ENCODE data around the gene MCTP2.

MCTP2 gene

DNA sequence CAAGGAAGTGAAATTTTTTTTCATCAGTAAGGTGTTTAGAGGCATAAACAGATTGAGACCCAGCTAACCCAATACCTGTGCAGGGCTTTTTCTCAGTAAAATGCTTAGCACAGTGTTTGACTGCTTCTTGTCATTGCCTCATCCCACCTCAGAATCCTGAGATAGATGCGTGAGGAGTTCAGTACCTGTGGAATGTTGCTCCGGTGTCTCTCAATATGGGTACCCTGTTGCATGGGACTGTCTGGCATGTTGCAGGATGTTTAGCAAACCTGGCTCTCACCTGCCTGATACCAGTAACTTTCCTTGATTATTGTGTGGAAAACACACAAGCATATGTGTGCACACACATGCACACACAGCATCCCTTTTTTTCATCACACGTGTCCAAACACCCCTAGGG is 128.4 kb downstream of the MCTP2 start:
- DNase-seq, result no peak

DNA sequence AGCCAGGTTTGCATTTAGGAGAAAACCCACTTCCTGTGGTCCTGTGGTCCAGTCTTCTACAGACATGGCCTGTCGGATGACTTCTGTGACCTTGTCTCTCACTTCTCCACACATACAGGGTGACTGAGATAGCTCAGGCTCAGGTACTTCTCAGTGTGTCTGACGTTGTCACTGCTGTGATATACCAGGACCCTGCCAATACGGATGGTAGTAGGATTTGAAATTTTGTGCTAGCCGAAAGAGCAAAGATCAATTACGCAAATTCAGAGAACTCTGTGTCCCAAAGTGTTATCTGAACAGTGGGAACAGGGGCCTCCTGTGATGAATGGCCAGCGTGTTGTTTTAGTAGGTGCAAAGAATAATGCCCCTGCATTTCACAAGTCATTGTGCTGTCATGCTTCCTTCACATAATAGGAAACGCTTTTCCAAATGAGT is 128.9 kb downstream of the MCTP2 start:
- DNase-seq, result no peak

DNA sequence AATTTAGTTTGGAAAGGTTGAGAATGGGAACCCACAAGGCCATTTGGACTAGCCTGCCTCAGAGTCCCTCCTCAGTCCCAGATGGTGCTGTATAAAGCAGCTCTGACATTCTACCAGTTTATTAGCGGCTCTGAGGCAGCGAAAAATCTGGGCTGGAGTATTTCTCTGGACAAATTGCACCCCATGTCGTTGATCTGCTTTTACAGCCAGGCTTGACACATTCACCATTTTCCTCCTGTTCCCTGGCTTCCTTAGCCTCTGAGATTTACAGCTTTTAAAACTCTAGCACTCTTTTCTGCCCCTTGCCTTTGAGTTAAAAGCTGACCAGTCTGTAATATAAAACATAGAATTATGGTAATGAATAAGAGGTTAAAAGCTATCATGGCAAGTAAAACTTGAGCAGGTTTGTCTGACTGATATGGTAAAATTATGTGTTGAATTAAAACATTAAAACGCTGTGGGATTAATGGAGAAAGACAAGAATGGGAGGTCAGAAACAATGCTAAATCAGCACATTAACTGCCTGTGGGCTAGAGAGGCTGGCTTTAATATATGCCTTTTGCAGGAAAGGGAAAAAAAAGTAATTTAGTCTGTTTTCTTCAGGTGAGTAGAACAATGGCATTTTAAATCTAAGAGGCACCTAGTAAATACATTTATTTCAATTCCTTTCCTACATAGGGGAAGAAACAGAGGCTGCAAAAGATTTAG is 131.2 kb downstream of the MCTP2 start:
- DNase-seq, result no peak

DNA sequence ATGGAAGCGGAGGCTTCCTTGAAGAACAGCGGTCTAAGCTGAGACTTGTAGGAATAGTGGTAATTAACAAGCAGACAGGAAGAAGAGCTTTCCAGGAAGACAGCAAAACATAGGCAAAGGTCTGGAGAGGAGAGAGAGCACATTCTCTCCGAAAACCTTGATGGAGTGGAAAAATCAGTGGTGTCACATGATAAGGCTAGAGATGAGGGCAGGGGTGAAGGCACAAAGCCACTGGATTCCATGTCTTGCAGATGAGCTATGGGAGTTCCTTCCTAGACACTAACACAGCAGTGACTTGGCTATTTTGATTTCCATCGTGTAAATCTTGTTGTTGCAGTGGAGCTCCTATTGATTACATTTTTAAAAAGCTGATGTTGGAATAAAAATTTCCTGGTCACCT is 132.0 kb downstream of the MCTP2 start:
- no peak for DNase-seq

DNA sequence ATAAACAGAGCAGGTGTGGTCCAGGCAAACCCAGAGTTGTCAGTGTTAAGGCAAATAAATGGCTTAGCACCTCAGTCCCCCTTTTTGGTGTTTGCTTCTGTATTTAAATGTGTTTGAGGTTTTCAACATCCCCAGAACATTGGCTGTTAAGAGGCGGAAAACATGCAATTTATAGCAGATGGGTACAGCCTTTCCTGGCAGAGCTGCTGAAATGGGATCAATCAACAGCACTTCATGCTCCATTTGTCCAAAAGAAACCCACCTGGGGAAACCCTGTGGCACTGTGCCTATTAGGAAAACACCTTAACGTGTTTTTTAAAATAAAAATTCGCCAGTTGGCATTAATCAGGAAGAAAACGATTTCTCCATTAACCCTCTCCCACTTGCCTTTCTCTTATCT is 135.4 kb downstream of the MCTP2 start:
- DNase-seq, result no peak

DNA sequence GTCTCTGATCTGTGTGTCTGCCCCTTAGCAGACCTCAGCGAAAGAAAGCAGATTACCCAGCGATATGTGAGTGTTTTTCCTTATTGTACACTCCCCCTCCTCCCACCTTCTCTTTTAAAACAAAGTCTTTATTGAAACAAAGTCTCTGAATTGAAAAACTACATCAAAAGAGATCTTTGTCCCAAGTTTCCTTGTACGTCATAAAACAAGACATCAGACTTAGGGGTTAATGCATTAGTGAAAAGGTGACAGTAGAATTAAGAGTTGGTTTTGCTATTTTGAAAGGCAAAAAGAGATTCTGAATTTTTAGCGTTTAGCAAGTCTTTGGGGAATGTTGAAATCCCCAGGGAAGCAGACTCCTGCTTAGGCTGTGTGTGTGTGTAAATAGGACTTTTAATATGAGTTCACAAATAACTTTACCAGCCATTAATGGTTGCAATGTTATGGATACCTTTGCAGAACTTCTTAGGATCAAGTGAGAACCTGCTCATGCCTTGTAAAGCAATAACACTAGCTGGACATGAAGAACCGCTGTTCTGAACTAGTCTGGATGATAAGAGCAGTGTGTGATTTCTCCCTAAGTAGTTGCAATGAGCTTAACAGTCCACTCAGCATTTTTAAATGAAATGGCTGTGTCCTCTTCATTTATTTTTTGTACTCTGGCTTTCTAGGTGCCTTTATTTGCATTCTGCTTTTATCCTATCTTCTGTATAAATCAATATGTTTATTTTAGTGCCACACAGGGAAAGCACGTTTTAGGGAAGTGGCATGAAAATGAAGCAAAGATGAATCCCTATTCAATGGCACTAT is 136.6 kb downstream of the MCTP2 start:
- DNase-seq, result no peak

DNA sequence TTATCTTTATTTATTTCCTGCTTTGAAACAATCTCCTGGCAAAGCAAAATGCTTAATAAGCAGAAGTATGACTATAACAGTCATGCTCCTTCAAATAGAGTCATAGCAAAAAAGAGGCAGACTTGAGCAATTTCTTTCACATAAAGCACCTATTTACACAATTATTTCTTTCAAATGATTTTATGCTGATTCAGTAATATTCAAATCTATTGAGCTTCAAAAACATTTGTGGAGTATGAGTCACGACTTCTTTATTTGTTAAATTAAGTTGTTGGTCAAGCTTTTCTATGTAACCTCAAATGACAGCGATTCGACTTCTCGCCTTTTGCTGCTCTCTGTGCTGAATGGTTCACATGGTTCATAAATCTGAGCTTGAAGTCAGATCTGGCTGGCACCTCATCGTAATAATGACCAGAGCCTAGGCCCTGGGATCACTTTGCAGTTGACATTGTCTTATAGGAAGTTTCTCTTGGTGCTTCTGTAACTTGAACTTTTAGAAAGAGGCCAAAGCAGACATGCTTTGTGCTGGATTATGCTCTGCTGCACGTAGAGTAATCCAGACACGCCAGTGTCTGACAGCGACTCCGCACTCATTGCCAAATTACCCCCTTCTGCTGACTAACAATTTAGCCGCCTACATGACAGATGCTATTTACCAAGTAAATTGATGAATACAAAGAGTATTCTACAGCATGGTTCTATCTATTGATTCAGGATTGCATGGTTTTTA is 139.0 kb downstream of the MCTP2 start:
- DNase-seq, result no peak

DNA sequence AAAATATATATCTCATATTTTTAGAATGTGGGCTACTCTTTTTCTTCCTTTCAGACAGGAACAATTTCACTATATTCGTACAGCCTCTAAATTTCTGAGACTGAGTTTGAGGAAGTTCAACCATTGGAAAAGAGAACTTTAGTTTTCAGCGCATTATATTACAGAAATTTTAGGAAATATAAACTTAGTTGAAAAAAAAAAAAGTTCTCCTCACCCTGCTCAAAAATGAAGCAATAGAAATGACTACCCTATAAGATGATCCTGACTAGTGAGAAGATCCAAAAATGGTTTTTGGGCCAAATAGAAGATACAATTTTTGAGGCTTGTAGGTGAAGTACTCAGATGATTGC is 139.6 kb downstream of the MCTP2 start:
- DNase-seq, result no peak

DNA sequence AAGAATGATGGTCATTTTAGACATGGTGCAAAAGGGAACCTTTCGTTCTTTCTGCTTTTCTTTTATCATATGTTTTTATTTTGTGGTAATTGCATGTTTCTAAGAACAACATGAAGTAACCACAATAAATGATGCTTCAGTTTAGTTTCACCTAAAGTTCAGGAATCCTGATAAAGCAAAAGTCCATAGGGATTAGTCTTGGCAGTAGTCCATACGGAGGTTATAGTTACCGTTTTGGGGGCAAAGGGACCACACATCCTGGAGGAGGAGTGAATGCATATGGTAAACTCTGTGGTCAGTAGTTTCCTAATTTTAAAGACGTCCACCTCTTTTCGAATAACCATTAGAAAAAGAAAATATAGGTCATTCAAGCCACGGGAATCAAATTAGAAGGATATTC is 141.5 kb downstream of the MCTP2 start:
- DNase-seq, result no peak

DNA sequence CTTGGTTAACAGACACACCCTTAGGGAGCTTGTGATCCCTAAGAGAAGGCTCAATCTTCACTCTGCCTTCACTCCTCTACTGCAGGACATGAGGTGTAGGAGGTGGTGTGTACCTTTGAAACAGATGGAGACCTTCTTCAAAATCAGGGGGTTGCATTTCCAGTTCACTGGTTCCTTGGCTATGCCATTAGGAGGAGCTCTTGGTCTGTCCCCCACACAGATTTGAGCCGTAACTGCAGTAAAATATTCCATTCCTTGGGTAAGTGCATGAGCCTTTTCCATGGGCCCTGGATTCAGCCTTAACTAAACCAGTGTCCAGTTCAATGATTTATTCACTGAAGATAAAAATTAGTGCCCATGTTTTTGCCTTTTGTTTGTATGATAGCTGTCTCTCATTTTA is 144.6 kb downstream of the MCTP2 start:
- DNase-seq, result no peak

DNA sequence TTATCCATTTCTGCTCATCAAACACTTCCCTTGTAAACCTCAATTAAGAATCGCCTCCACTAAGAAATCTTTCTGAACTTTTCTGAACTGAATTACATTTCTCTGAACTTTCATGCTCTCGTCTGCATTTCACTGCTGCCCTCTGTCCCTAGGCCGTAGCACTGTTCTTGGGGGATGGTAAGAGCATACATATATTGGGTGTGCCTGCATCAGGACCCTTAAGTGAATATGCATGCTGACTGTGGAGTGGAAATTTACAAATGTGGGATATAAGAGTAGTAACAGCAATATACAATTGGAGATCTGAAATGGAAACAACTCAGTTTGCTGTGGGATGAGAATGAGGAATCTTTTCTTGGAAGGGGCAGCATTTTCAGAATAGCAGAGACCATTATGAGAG is 148.6 kb downstream of the MCTP2 start:
- DNase-seq, result no peak

DNA sequence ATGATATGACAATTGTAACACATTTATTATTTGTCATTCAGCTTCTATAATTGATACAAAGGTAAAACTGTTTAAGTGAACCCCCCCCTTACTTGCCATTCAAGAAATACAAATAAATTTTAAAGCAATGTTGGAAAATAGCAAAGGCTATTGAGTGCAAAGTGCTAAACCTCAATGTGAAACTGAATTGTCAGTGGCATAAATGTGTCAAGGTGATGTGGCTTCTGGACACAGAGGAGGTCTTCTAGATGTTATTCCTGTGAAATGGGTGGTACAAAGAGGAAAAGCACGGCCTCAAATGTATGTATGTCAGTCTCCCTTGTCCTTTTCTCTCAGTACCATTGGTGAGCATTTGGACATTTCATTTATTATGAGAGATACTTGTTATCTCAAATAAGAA is 149.4 kb downstream of the MCTP2 start:
- DNase-seq, result no peak

DNA sequence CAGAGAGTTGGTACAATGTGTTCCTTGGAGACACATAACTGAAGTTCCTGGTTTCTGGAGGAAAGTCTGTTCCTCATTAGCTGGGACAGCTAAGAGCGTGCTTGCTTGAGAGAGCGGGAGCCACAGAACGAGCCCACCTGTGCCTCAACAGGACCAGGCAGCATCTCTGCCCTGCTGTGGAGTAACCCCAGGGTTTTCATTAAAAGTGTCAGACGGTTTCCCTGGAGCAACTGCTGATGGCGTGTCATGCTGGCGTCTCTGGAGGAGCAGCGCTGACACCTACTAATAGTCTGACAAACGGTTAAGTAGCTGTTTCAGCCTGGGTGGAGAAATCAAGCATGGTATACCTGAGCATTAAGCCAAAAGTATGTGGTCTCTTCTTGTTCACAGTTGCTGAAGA is 150.0 kb downstream of the MCTP2 start:
- DNase-seq, result no peak

DNA sequence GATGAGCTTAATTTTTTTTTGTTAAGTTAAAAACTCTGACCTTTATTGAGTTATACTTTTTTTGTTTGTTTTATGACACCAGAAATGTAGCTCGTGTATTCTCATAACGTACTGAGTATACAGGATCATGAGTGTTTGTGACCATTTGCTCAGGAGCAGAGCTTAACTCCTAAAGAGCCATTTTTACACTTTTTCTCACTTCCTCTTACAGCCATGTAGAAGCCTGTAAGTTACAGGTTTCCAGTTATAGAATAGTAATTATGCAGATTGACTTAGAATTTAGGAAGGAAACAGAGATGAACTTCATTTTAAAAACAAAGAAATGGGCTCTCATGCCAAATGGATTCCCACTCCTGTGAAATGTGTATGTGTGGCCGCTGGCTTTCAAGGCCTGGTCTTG is 151.7 kb downstream of the MCTP2 start:
- DNase-seq, result no peak

DNA sequence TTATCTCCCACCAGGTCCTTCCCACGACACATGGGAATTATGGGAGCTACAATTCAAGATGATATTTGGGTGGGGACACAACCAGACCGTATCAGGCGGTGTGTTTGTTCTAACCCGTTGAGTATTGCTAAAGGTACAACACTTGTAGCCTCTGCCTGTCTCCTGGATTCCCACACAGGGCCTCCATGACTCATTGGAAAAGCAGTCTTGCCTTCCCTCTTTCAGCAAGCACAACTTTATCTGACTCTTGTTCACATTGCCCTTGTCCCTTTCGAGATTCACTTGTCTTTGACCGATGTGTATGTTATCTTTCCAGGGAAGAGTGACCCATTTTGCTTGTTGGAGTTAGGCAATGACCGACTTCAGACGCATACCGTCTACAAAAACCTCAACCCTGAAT is 152.3 kb downstream of the MCTP2 start:
- DNase-seq, result no peak

DNA sequence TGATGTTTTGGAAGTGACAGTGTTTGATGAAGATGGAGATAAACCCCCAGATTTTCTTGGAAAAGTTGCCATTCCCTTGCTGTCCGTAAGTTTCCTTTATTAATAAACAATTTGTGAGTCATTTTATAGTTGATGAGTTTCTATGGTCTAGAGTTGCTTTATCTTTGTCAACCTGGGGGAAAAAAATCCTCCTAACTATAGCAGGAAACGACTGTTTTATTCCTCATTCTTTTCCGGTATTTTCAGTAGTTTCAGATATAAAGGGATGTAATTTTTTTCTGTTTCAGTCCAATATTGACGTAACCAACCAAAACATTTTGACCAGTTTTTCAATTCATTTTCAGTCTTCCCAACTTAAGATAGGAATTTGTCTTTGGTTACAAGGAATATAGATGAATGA is 154.1 kb downstream of the MCTP2 start:
- DNase-seq, result no peak

DNA sequence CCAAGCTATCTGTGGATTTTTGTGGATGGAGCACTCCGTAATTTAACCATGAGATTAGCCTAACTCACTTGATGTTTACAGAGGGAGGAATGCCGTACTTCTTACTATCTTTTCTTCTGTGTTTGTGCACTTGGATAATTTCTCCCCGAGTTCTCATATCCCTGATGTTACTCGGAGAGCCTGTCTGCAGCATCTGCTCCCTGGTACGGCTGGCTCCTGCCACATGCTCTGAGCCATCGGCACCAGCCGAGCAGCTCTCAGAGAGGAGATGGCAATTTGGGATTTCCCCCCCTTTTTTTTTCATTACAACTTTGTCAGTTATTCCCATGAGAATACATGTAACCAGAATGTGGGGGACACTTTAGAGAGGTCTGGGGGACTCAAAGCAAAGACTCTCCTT is 155.0 kb downstream of the MCTP2 start:
- no peak for DNase-seq

DNA sequence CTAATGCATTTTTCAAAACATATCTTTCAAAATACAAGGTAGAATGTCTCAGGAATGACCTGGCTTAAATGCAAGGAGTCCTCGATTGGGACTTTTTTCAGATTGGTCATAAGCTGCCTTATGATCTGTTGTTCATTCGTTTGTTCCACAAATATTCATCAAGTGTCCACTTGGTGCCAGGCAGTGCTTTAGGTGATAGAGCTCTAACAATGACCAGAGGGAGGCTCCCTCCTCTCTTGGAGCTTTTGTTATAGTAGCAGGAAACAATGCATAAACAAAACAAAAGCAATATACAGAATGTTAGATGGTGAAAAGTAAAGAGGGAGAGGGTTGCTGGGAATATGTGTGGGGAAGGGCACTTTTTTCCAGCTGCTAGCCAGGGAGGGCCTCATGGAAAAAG is 156.1 kb downstream of the MCTP2 start:
- DNase-seq, result no peak

DNA sequence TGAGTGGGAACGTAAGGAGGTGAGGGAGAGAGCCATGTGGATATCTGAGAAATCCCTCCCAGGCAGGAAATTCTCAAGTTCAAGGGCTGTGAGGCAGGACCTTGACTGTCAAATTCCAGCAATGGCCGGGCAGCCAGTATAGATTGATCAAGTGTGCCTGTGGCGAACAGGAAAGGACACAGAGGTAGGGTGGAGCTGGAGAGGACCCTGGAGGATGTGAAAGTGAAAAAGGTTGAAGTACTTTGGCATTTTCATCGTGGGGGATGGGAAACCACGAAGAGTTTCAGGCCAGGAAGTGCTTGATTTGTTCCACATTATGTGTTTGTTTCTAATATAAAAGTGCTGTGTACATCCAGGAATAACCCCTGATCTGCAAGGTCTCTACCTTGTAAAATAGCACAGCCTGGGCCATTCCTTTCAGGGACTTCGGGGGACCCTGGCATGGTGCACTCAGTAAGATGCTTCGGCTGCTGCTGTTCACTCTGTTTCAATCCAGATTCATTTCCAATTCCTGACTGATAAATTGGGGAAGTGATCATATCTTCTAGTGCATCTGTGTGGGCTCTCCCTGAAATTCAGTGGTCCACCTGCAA is 156.6 kb downstream of the MCTP2 start:
- no peak for DNase-seq

DNA sequence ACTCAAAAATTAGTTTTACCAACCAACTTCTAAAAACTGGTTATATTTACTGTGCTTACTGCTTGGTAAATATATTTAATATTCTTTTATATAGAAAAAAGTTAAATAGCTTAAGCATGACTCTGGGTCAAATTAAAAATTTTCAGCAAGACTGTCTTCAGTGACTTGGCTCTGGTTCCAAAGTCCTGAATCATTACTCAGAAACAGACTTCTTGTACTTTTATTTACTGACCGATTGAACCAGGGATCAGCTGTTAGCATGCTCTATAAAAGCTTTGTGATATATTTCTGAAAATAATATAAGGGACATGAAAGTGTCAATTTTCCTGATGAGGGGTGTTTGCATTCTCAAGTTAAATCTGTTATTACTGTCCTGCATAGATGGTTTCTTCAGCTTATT is 164.3 kb downstream of the MCTP2 start:
- no peak for DNase-seq

DNA sequence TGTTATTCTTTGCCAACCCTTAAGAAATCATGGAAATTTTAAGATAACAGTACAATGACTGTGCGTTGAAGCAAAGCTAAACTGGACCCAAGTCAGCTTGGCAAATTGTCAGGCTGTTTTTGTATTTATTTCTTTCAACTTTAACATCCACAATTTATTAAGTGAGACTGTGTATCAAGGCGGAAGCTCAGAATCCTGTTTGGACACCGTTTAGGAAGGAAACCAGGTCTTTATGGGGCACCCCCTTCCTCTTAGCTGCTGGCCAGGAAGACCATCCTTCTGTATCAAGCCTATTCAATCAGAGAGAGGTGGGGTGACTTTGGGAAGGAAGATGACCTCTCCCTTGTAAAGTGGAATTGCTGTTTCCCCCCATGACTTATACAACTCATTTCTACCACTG is 166.0 kb downstream of the MCTP2 start:
- no peak for DNase-seq

DNA sequence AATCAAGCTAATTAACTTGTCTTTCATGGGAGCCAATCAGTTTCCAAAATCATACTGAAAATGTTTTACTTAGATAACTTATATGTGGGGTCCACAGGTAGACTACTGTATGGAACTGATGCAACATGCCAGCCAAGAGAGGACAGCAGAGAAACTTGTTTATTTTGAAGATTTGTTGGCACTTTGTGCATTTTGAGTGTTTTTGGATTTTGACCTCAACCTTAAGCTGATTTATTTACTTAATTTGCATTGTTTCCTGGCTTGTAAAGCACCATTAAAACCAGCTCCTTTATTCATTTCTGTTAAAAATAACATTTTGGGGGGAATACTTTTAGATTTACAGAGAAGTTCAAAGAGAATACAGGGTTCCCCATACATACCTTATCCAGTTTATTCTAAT is 166.6 kb downstream of the MCTP2 start:
- no peak for DNase-seq

DNA sequence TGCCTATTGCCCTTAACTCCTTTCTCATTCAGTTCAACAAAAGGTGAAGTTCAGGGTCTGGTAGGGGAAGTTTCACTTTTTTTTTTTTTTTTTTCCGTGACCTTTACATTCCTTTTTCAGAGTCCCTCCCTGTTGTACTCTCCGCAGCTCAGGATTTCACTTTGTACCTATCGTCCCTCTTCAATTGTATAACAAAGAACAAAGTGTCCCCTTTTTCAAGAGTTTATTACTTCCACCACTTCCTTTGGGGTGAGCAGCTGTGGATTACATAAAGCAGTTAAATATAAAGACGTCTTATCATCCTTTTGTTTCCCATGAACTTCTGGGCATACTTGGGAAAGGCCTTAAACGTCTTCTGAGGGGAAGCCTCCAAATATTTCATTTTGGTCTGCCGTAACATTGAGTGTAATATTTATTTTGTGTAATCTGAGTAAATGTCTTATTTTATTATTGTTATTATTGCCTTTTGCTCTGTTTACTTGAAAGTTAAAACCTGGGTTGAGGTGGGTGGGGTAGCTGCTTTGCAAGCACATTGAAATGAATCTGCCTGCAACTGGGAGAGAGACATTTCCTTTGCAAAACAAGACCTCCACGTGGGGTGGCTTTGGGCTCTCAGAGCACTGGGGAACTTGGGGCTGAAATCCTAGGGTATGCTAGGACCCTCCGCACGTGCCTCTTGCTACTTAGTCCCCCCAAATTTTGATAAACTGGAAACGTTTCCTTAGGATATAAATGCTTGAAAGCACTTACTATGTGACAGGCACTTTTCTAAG is 169.4 kb downstream of the MCTP2 start:
- DNase-seq, result no peak
